ENCODE measurements around the gene TFF3.

- TF ChIP-seq CTCF (conservative IDR thresholded peaks at IDR 0.05), result no peak
- no peak for TF ChIP-seq ZFX (IDR thresholded peaks at IDR 0.05)
Measured at GRCh38 chr21:42300045-42300583, 15.1 kb downstream of the TFF3 start.

Data from C4-2B (cell line).